GM10847 (cell line): ENCODE data around the gene UQCR11.

Source experiments
- POLR2A ChIP-seq: IDR thresholded peaks from 2 replicates; pipeline ENCODE4 v1.6.1; 2011; ENCODE audit not compliant: insufficient read length; ENCODE audit errors: extremely low read depth

The UQCR11 gene

GRCh38 chr19:1624458-1624857, 19.2 kb upstream of the UQCR11 start:
- TF ChIP-seq POLR2A = no peak

- TF ChIP-seq POLR2A = no peak
Observed at GRCh38 chr19:1622541-1622940, 17.3 kb upstream of the UQCR11 start.

- no peak for TF ChIP-seq POLR2A
Observed at GRCh38 chr19:1622007-1622406, 16.7 kb upstream of the UQCR11 start.

- no peak for TF ChIP-seq POLR2A
Observed at GRCh38 chr19:1621574-1621973, 16.3 kb upstream of the UQCR11 start.

- TF ChIP-seq POLR2A = no peak
Observed at GRCh38 chr19:1621021-1621420, 15.8 kb upstream of the UQCR11 start.

- no peak for TF ChIP-seq POLR2A
Observed at GRCh38 chr19:1620502-1620901, 15.2 kb upstream of the UQCR11 start.

GRCh38 chr19:1619703-1620102, 14.4 kb upstream of the UQCR11 start:
- no peak for TF ChIP-seq POLR2A

GRCh38 chr19:1619094-1619439, 13.8 kb upstream of the UQCR11 start:
- TF ChIP-seq POLR2A = no peak

GRCh38 chr19:1618157-1619093, 13.2 kb upstream of the UQCR11 start:
- TF ChIP-seq POLR2A = no peak

GRCh38 chr19:1616875-1617274, 11.6 kb upstream of the UQCR11 start:
- TF ChIP-seq POLR2A = no peak

- TF ChIP-seq POLR2A = no peak
Observed at GRCh38 chr19:1616396-1616795, 11.1 kb upstream of the UQCR11 start.

- no peak for TF ChIP-seq POLR2A
Observed at GRCh38 chr19:1615156-1615765, 10.0 kb upstream of the UQCR11 start.

GRCh38 chr19:1613808-1614570, 8.7 kb upstream of the UQCR11 start:
- TF ChIP-seq POLR2A = no peak

GRCh38 chr19:1613146-1613545, 7.9 kb upstream of the UQCR11 start:
- TF ChIP-seq POLR2A = no peak

GRCh38 chr19:1612114-1613086, 7.1 kb upstream of the UQCR11 start:
- TF ChIP-seq POLR2A = peak; percentile 22

GRCh38 chr19:1611353-1611752, 6.1 kb upstream of the UQCR11 start:
- TF ChIP-seq POLR2A = no peak
